ENCODE data around the gene PSMG2. TPM values are rescaled to one million over a fixed set of nuclear protein-coding genes. Genes with fewer than 3 reads are reported as not detected.

PSMG2 gene
- total and polyA plus RNA-seq, 2 of the 4 experiments (the other 2 are of a cell fraction) = 34.4 to 59.5 TPM

DNA sequence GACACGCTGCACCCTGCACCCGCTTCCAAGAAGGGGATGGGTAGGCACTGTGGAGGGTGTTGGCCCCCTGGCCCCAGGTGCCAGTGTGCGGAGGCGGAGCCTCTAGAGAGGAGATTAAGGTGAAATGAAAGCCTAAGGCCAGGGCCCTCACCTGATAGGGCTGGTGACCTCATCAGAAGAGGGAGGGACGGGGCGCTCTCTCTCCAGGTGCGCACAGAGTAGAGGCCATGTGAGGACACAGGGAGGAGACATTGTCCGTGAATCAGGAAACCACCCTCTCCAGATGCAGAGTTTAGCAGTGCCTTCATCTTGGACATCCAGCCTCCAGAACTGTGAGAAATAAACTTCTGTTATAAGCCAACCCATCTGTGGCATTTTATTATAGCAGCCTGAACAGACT, 62.3 kb downstream of the PSMG2 start:
- H3K4me2 ChIP-seq (ENCODE audit: low read depth, low read length) = no peak overlapping the region
- H3K27me3 ChIP-seq (ENCODE audit: control insufficient read depth, insufficient read depth, low read length) = peaks cover 2% of the 10 kb centered on the region
- intact Hi-C loops (cut with micrococcal nuclease) = no loop called here

More for the DNA sequence above, 62.3 kb downstream of the PSMG2 start:
- no peak overlapping the region for H2AK5ac ChIP-seq (ENCODE audit: low read depth, low read length)
- H3K27ac ChIP-seq (ENCODE audit: insufficient read depth, low read length) = no peak overlapping the region
- no peaks in the 10 kb centered on the region for H3K36me3 ChIP-seq (ENCODE audit: control insufficient read depth, insufficient read depth, low read length)
- no peak overlapping the region for H2BK120ac ChIP-seq (ENCODE audit: low read depth, low read length)
- H3K4me3 ChIP-seq (ENCODE audit: insufficient read depth, low read depth, low read length) = no peak overlapping the region
- no peak overlapping the region for H3K9ac ChIP-seq (ENCODE audit: low read depth, low read length)
- TF ChIP-seq CHD1 (IDR thresholded peaks at IDR 0.05; ENCODE audit: low read depth, low read length) = no peak
- TF ChIP-seq, protein P1, sequence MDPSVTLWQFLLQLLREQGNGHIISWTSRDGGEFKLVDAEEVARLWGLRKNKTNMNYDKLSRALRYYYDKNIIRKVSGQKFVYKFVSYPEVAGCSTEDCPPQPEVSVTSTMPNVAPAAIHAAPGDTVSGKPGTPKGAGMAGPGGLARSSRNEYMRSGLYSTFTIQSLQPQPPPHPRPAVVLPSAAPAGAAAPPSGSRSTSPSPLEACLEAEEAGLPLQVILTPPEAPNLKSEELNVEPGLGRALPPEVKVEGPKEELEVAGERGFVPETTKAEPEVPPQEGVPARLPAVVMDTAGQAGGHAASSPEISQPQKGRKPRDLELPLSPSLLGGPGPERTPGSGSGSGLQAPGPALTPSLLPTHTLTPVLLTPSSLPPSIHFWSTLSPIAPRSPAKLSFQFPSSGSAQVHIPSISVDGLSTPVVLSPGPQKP (IDR thresholded peaks at IDR 0.05; ENCODE audit: borderline replicate concordance, low read depth, low read length) = no peak
- TF ChIP-seq RFX5 (IDR thresholded peaks at IDR 0.05; ENCODE audit: low read depth, low read length) = no peak
- no peak for TF ChIP-seq BHLHE40 (IDR thresholded peaks at IDR 0.05; ENCODE audit: low read depth, low read length)
- no peak for TF ChIP-seq SMC3 (IDR thresholded peaks at IDR 0.05; ENCODE audit: low read depth, low read length)
- no peak for TF ChIP-seq POLR2A (IDR thresholded peaks at IDR 0.05; ENCODE audit: low read depth, low read length)
- no peak for TF ChIP-seq MAZ (IDR thresholded peaks at IDR 0.05; ENCODE audit: borderline replicate concordance, low read depth, low read length)
- DNase-seq (no peak), ATAC-seq (ENCODE audit: low read depth) (no peak)
- no peaks in the 10 kb centered on the region for H4K20me1 ChIP-seq (ENCODE audit: insufficient read depth, low read length)
- H2AK9ac ChIP-seq (replicated peaks; ENCODE audit: low read depth, low read length, poor library complexity) = no peak overlapping the region
- H3K9me1 ChIP-seq (ENCODE audit: insufficient read depth, low read length) = no peaks in the 10 kb centered on the region
- BruUV-seq (replicated peaks) = no TSS peak
- no peaks in the 10 kb centered on the region for H3K79me1 ChIP-seq (ENCODE audit: low read depth in 1 of 2, low read length in 2 of 2)
- no peak overlapping the region for H2BK5ac ChIP-seq (ENCODE audit: low read depth, low read length, poor library complexity, severe bottlenecking)
- peaks cover 2% of the 10 kb centered on the region; the same call in 1 of the 2 replicates for H3K4me1 ChIP-seq (ENCODE audit: control insufficient read depth, insufficient read depth, low read length)
- no peak overlapping the region for H2AFZ ChIP-seq (replicated peaks; ENCODE audit: low read length, poor library complexity)
- no peak overlapping the region for H3K56ac ChIP-seq (ENCODE audit: extremely low read depth, insufficient read depth, low read length)
- ChIA-PET CTCF (no interaction called here), POLR2A (ENCODE audit: unreplicated experiment) (no interaction called here)
- dilution Hi-C loops (cut with HindIII; ENCODE audit: low sequenced_read_pairs, unreplicated experiment) = no loop called here
- H3K23ac ChIP-seq (ENCODE audit: low read depth, low read length) = no peak overlapping the region
- H2BK20ac ChIP-seq (ENCODE audit: low read depth, low read length) = no peak overlapping the region
- H3K14ac ChIP-seq (replicated peaks; ENCODE audit: low read depth, low read length) = no peak overlapping the region
- no peak overlapping the region for H3K18ac ChIP-seq (ENCODE audit: low read depth, low read length)
- no peak overlapping the region for H3K4ac ChIP-seq (ENCODE audit: low read depth, low read length)
- H3K9me3 ChIP-seq (ENCODE audit: control insufficient read depth, insufficient read depth, low read length) = no peaks in the 10 kb centered on the region
- no peak overlapping the region for H2BK15ac ChIP-seq (ENCODE audit: low read depth, low read length)
- in situ Hi-C loops (cut with MboI; ENCODE audit: low sequenced_read_pairs) = loop anchor here (25.0 kb wide), 1 partner anchor 872 kb away; no protein-coding TSS in a partner anchor
- H4K5ac ChIP-seq (ENCODE audit: low read depth, low read length) = no peak overlapping the region
- no peak overlapping the region for H4K8ac ChIP-seq (ENCODE audit: low read depth in 2 of 2, low read length in 2 of 2)
- H4K91ac ChIP-seq (ENCODE audit: insufficient read depth, low read depth, low read length) = no peak overlapping the region
- 17% methylated on average over 1 of the region's 8 CpGs; no CpG with 5 or more reads in 1 of the 2 experiments for WGBS, 2 experiments (ENCODE audit: extremely low coverage in 2 of 2, insufficient read length in 1 of 2)

All from IMR-90 (cell line).